NB4 (cell line): ENCODE results near the gene TMEM181.

Experiments used
- CTCF ChIP-seq: IDR thresholded peaks from one replicate; pipeline ENCODE4 v1.5.1; 2012; ENCODE audit warnings: low read depth, low read length
- POLR2A ChIP-seq: IDR thresholded peaks from 2 replicates; pipeline ENCODE4 v1.6.1; 2011; ENCODE audit warnings: mild to moderate bottlenecking; ENCODE audit not compliant: insufficient read length; ENCODE audit errors: extremely low read depth

- TF ChIP-seq POLR2A, result no peak
- no peak for TF ChIP-seq CTCF
Measured at GRCh38 chr6:158570681-158570962, 10.7 kb downstream of the TMEM181 start.
